Keratinocyte (primary cell): Measurements from ENCODE around the gene BABAM2. TPM values are rescaled to one million over a fixed set of nuclear protein-coding genes. Genes with fewer than 3 reads are reported as not detected.

Experiments
- DNase-seq: peaks from one replicate; pipeline ENCODE4 v3.0.0-alpha.2; 2011; ENCODE audit warnings: low read depth, missing footprints, low spot score
- FAIRE-seq: peaks from 2 replicates; lab custom pipeline; 2011; peaks lifted over from hg19 to GRCh38; lab: Jason Lieb, UNC
- H2AFZ ChIP-seq: 2 replicates; pipeline ENCODE4 v1.6.0; 2012; ENCODE audit warnings: low read length, control low read depth, inconsistent platforms; ENCODE audit not compliant: control insufficient read depth
- H3K27ac ChIP-seq: 2 replicates; pipeline ENCODE4 v1.5.1; 2011; ENCODE audit warnings: low read length; ENCODE audit not compliant: control insufficient read depth, insufficient read depth
- H3K27me3 ChIP-seq: 3 replicates; pipeline ENCODE4 v1.6.0; 2011; ENCODE audit warnings: low read length; ENCODE audit not compliant: control insufficient read depth, insufficient read depth; ENCODE audit errors: extremely low read depth
- H3K36me3 ChIP-seq, 2 experiments: 2 replicates in 1 of 2; 3 replicates in 1 of 2; pipeline ENCODE4 v1.5.1; 2011; ENCODE audit warnings: low read length in 2 of 2, mild to moderate bottlenecking in 1 of 2; ENCODE audit not compliant: control insufficient read depth in 2 of 2, insufficient read depth in 2 of 2; ENCODE audit errors: extremely low read depth in 1 of 2
- H3K4me1 ChIP-seq: 3 replicates; pipeline ENCODE4 v1.5.1; 2011; ENCODE audit warnings: low read length; ENCODE audit not compliant: control insufficient read depth, insufficient read depth; ENCODE audit errors: extremely low read depth
- H3K4me2 ChIP-seq: 3 replicates; pipeline ENCODE4 v1.6.0; 2011; ENCODE audit warnings: low read depth, low read length; ENCODE audit not compliant: control insufficient read depth, insufficient read depth; ENCODE audit errors: extremely low read depth
- H3K4me3 ChIP-seq, 3 experiments: fragments of 200-600 bp in 1 of 3; sonication (generic) in 1 of 3; 2 replicates in 2 of 3; 3 replicates in 1 of 3; pipeline ENCODE4 v1.5.1; 2011 to 2016; ENCODE audit warnings: low read length in 3 of 3, mild to moderate bottlenecking in 3 of 3, control low read depth in 2 of 3, inconsistent platforms in 1 of 3, low read depth in 1 of 3, mixed read lengths in 1 of 3, mixed run types in 1 of 3, moderate library complexity in 1 of 3; ENCODE audit not compliant: control insufficient read depth in 2 of 3, insufficient read depth in 2 of 3; ENCODE audit errors: extremely low read depth in 1 of 3
- H3K79me2 ChIP-seq: 2 replicates; pipeline ENCODE4 v1.6.0; 2012; ENCODE audit warnings: low read length; ENCODE audit not compliant: control insufficient read depth, insufficient read depth
- H3K9ac ChIP-seq: 3 replicates; pipeline ENCODE4 v1.6.0; 2011; ENCODE audit warnings: low read length; ENCODE audit not compliant: control insufficient read depth, insufficient read depth; ENCODE audit errors: extremely low read depth
- H3K9me1 ChIP-seq: 3 replicates; pipeline ENCODE4 v1.6.0; 2011; ENCODE audit warnings: low read length; ENCODE audit not compliant: control insufficient read depth, insufficient read depth; ENCODE audit errors: extremely low read depth
- H3K9me3 ChIP-seq: 2 replicates; pipeline ENCODE4 v1.5.1; 2012; ENCODE audit warnings: low read depth, low read length; ENCODE audit not compliant: control insufficient read depth
- H4K20me1 ChIP-seq: 3 replicates; pipeline ENCODE4 v1.6.0; 2011; ENCODE audit warnings: low read length; ENCODE audit not compliant: control insufficient read depth, insufficient read depth; ENCODE audit errors: extremely low read depth
- EZH2 ChIP-seq: IDR thresholded peaks from one replicate; pipeline ENCODE4 v1.6.1; 2012; ENCODE audit warnings: inconsistent platforms, mild to moderate bottlenecking, low read length, moderate library complexity
- dilution Hi-C: fragments of 300-500 bp; cut with MboI; formaldehyde crosslinking; loops from one replicate; pipeline ENCODE4 v1.7.0; 2020; ENCODE audit warnings: low sequenced_read_pairs; ENCODE audit not compliant: extremely low pct_ligation_motif_present
- polyA plus RNA-seq, 5 experiments: library from polyadenylated mRNA; depleted of rRNA in 3 of 5; stranded (reverse) in 3 of 5; stranded (forward) in 1 of 5; unstranded in 1 of 5; fragments of >200 nt; gene quantifications; 1 replicate in 1 of 5; 2 replicates in 3 of 5; 3 replicates in 1 of 5; pipeline versions ENCODE4 v1.2.1 to v1.2.3, GENCODE V29; 2011 to 2012; ENCODE audit warnings: missing spikeins in 2 of 5, low read depth in 1 of 5, low replicate concordance in 1 of 5
- TF ChIP-seq, protein P1 (sequence below), 3 experiments: IDR thresholded peaks in 1 of 3; conservative IDR thresholded peaks in 1 of 3; optimal IDR thresholded peaks in 1 of 3; 2 replicates in 2 of 3; 3 replicates in 1 of 3; pipeline versions ENCODE3 to v1.5.1; 2011; ENCODE audit warnings: low read length in 3 of 3, mild to moderate bottlenecking in 3 of 3, moderate library complexity in 2 of 3, control low read depth in 1 of 3, inconsistent platforms in 1 of 3; ENCODE audit not compliant: insufficient read depth in 2 of 3; ENCODE audit errors: extremely low read depth in 1 of 3

Gene BABAM2
- polyA plus RNA-seq, 1 donor (not counting 4 experiments of a cell fraction or from before 2014, with no cell fraction given), result 29.8 TPM

- H3K9ac ChIP-seq, result no peak overlapping the region
- H3K9me1 ChIP-seq, result no peaks in the 10 kb centered on the region
- H3K36me3 ChIP-seq, result no peaks in the 10 kb centered on the region
- dilution Hi-C loops, result no loop called here
- TF ChIP-seq, protein P1, sequence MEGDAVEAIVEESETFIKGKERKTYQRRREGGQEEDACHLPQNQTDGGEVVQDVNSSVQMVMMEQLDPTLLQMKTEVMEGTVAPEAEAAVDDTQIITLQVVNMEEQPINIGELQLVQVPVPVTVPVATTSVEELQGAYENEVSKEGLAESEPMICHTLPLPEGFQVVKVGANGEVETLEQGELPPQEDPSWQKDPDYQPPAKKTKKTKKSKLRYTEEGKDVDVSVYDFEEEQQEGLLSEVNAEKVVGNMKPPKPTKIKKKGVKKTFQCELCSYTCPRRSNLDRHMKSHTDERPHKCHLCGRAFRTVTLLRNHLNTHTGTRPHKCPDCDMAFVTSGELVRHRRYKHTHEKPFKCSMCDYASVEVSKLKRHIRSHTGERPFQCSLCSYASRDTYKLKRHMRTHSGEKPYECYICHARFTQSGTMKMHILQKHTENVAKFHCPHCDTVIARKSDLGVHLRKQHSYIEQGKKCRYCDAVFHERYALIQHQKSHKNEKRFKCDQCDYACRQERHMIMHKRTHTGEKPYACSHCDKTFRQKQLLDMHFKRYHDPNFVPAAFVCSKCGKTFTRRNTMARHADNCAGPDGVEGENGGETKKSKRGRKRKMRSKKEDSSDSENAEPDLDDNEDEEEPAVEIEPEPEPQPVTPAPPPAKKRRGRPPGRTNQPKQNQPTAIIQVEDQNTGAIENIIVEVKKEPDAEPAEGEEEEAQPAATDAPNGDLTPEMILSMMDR (optimal IDR thresholded peaks at IDR 0.05 in 1 of 3, IDR thresholded peaks at IDR 0.05 in 1 of 3, conservative IDR thresholded peaks at IDR 0.05 in 1 of 3; ENCODE audit: extremely low read depth in 1 of 3, insufficient read depth in 2 of 3, low read length in 3 of 3), result no peak
- no peak for TF ChIP-seq EZH2
- H3K27ac ChIP-seq, result no peak overlapping the region
- DNase-seq (no peak), FAIRE-seq (no peak)
- no peak overlapping the region for H3K4me3 ChIP-seq
- H4K20me1 ChIP-seq, result no peaks in the 10 kb centered on the region
- H3K4me1 ChIP-seq, result peaks cover 22% of the 10 kb centered on the region
- peak overlapping the region; percentile 22 for H3K4me2 ChIP-seq
- no peaks in the 10 kb centered on the region for H3K9me3 ChIP-seq
- no peaks in the 10 kb centered on the region for H3K79me2 ChIP-seq
- no peaks in the 10 kb centered on the region for H3K27me3 ChIP-seq
- H2AFZ ChIP-seq, result no peak overlapping the region
Measured at GRCh38 chr2:28101892-28102291, 211.4 kb downstream of the BABAM2 start.

GRCh38 chr2:28102455-28102874, 211.9 kb downstream of the BABAM2 start:
- Histone ChIP-seq H3K9ac (no peak overlapping the region), H3K4me3 (no peak overlapping the region), H4K20me1 (no peaks in the 10 kb centered on the region), H3K27ac (no peak overlapping the region), H3K9me3 (no peaks in the 10 kb centered on the region), H3K9me1 (no peaks in the 10 kb centered on the region), H3K36me3 (no peaks in the 10 kb centered on the region), H3K27me3 (no peaks in the 10 kb centered on the region), H3K4me1 (peaks cover 22% of the 10 kb centered on the region), H3K79me2 (no peaks in the 10 kb centered on the region), H2AFZ (no peak overlapping the region), H3K4me2 (peak overlapping the region; percentile 22)
- dilution Hi-C loops, result no loop called here
- FAIRE-seq (peak; percentile 69), DNase-seq (no peak)
- TF ChIP-seq, protein P1 (optimal IDR thresholded peaks at IDR 0.05 in 1 of 3, IDR thresholded peaks at IDR 0.05 in 1 of 3, conservative IDR thresholded peaks at IDR 0.05 in 1 of 3; ENCODE audit: extremely low read depth in 1 of 3, insufficient read depth in 2 of 3, low read length in 3 of 3), result no peak
- TF ChIP-seq EZH2, result no peak
